ENCODE results near the gene ANO2.

ANO2 gene

DNA sequence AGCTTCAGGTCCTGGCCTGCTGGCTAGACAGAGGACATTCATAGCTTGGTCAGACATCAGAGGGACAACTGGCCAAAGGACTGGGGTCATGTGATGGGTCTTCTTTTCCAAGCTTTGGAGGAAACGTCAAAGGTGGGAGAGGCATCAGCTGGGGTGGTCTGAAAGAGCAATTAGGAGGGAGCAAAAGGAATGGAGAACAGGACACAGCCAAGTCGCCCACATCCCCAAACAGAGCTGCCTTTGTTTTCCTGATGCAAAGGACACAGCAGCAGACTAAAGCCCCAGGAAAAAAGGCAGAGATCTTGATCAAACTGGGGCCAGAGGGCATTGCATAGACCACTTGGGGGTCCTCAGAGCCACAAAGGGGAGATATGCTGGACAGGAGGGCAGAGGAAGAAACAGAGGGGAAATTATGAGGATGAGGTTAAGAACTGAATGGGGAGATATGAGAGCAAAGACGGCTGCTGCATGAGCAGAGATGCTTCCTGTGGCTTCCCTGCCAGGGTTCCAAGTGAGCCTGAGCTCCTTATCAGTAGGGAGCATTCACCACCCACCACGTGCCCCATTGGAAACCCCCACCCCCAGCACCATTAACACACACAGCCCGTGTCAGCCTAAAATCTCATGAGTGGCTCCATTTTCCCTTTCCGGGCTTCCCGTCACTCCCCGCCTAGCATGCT, 62.4 kb downstream of the ANO2 start:
- no peaks in the 10 kb centered on the region for H3K27me3 ChIP-seq (ENCODE audit: low read depth)
- H3K4me1 ChIP-seq = no peaks in the 10 kb centered on the region
- no peaks in the 10 kb centered on the region for H3K9me3 ChIP-seq
- no peaks in the 10 kb centered on the region for H3K36me3 ChIP-seq (replicated peaks)
- in situ Hi-C loops (cut with MboI; ENCODE audit: low sequenced_read_pairs) = no loop called here
- H3K4me3 ChIP-seq = no peak overlapping the region
- no peak for DNase-seq (ENCODE audit: low spot score in 2 of 2)

DNA sequence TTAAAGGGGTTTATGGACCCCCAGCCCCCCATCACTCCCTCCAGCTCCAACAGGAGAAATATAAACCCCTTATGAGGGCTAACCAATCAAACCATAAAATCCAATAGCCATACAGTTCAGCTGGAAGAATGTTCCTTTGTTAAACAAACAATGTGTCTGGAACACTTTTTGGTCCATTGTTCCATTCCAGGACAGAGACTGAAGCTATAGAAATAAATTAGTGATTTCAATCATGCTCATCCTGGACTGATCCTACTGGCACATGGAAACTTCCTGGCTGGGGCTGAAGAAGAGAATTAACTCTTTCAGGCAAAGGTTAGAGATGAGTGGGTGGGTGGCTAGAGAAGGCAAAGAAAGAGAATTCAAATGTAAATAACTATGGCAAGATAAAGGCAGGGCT, 63.4 kb downstream of the ANO2 start:
- H3K36me3 ChIP-seq (replicated peaks) = no peaks in the 10 kb centered on the region
- in situ Hi-C loops (cut with MboI; ENCODE audit: low sequenced_read_pairs) = no loop called here
- no peak overlapping the region for H3K4me3 ChIP-seq
- no peaks in the 10 kb centered on the region for H3K9me3 ChIP-seq
- H3K27me3 ChIP-seq (ENCODE audit: low read depth) = no peaks in the 10 kb centered on the region
- no peak for DNase-seq (ENCODE audit: low spot score in 2 of 2)
- no peaks in the 10 kb centered on the region for H3K4me1 ChIP-seq

- no peak overlapping the region for H3K4me3 ChIP-seq
- DNase-seq (ENCODE audit: low spot score in 2 of 2) = no peak
- H3K36me3 ChIP-seq (replicated peaks) = no peaks in the 10 kb centered on the region
- no peaks in the 10 kb centered on the region for H3K9me3 ChIP-seq
- H3K27me3 ChIP-seq (ENCODE audit: low read depth) = no peaks in the 10 kb centered on the region
- in situ Hi-C loops (cut with MboI; ENCODE audit: low sequenced_read_pairs) = no loop called here
- H3K4me1 ChIP-seq = no peaks in the 10 kb centered on the region
These were observed 63.9 kb downstream of the ANO2 start for GRCh38 chr12:5881101-5881606.

DNA sequence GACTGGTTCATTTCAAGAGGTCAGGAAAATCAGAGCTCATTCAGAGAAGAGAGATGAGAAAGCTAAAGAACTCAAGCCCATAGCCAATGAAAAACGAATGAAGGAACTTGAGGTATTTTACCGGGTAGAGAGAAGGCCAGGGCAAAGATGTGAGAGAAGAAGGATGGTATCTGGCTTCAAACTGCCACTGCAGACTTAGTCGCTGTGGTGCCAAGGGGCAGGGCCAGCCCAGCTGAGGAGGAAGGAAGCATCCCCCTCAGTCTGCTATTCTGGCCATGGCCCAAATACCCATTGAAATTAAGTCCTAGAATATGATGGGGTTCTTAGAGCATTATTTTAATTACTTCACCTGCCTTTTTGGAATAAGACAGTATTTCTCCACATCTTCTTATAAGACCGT, 69.2 kb downstream of the ANO2 start:
- no peaks in the 10 kb centered on the region for H3K4me1 ChIP-seq
- H3K9me3 ChIP-seq = no peaks in the 10 kb centered on the region
- no peaks in the 10 kb centered on the region for H3K36me3 ChIP-seq (replicated peaks)
- no peak overlapping the region for H3K4me3 ChIP-seq
- no peak for DNase-seq (ENCODE audit: low spot score in 2 of 2)
- no peaks in the 10 kb centered on the region for H3K27me3 ChIP-seq (ENCODE audit: low read depth)
- in situ Hi-C loops (cut with MboI; ENCODE audit: low sequenced_read_pairs) = no loop called here

DNA sequence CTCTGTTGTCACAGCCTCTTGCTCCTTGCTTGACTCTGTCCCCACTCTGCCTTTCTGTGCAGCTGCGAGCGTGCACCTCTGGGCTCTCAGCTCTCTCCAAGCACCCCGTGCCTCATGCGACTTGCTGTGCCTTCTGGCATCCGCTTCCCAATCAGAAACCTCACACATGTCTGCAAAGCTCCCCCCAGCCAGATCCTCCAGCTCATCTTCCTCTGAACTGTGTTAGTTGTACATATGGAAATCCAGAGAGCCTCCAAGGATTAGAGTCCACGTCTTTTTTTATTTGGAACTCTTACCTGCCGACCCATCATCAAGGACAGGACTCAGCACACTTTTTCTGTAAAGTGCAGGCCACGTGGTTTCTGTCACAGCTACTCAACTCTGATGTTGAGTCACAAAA, 70.5 kb downstream of the ANO2 start:
- Histone ChIP-seq H3K9me3 (no peaks in the 10 kb centered on the region), H3K4me3 (no peak overlapping the region), H3K27me3 (ENCODE audit: low read depth) (no peaks in the 10 kb centered on the region), H3K4me1 (no peaks in the 10 kb centered on the region), H3K36me3 (replicated peaks) (no peaks in the 10 kb centered on the region)
- DNase-seq (ENCODE audit: low spot score in 2 of 2) = no peak
- in situ Hi-C loops (cut with MboI; ENCODE audit: low sequenced_read_pairs) = no loop called here

GRCh38 chr12:5873281-5873919, 71.7 kb downstream of the ANO2 start:
- Histone ChIP-seq H3K9me3 (no peaks in the 10 kb centered on the region), H3K27me3 (ENCODE audit: low read depth) (no peaks in the 10 kb centered on the region), H3K4me3 (no peak overlapping the region), H3K36me3 (replicated peaks) (no peaks in the 10 kb centered on the region), H3K4me1 (no peaks in the 10 kb centered on the region)
- in situ Hi-C loops (cut with MboI; ENCODE audit: low sequenced_read_pairs) = no loop called here
- no peak for DNase-seq (ENCODE audit: low spot score in 2 of 2)

DNA sequence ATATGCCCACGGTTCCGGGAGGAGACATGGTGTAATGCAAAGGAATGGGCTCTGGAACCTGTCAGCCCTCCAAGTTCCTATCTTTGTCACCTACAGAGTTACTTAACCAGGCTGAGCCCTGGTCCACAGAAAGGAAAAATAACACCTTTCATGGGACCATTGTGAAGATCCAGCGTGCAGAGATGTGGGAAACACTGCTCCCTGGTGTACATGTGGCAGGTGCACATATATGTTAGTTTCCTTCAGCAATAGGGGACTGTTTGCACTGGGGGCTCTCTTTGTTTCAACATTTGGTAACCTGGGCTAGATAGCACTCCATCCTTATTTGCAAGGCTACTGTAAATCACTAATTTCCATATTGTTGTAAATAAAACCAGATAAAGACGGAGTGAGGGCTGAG, 72.3 kb downstream of the ANO2 start:
- no peak for DNase-seq (ENCODE audit: low spot score in 2 of 2)
- H3K4me1 ChIP-seq = no peaks in the 10 kb centered on the region
- H3K9me3 ChIP-seq = no peaks in the 10 kb centered on the region
- H3K36me3 ChIP-seq (replicated peaks) = no peaks in the 10 kb centered on the region
- no peak overlapping the region for H3K4me3 ChIP-seq
- in situ Hi-C loops (cut with MboI; ENCODE audit: low sequenced_read_pairs) = no loop called here
- H3K27me3 ChIP-seq (ENCODE audit: low read depth) = no peaks in the 10 kb centered on the region

GRCh38 chr12:5871741-5872140, 73.3 kb downstream of the ANO2 start:
- DNase-seq (ENCODE audit: low spot score in 2 of 2) = no peak
- no peaks in the 10 kb centered on the region for H3K4me1 ChIP-seq
- H3K36me3 ChIP-seq (replicated peaks) = no peaks in the 10 kb centered on the region
- H3K9me3 ChIP-seq = no peaks in the 10 kb centered on the region
- H3K27me3 ChIP-seq (ENCODE audit: low read depth) = no peaks in the 10 kb centered on the region
- no peak overlapping the region for H3K4me3 ChIP-seq
- in situ Hi-C loops (cut with MboI; ENCODE audit: low sequenced_read_pairs) = no loop called here

DNA sequence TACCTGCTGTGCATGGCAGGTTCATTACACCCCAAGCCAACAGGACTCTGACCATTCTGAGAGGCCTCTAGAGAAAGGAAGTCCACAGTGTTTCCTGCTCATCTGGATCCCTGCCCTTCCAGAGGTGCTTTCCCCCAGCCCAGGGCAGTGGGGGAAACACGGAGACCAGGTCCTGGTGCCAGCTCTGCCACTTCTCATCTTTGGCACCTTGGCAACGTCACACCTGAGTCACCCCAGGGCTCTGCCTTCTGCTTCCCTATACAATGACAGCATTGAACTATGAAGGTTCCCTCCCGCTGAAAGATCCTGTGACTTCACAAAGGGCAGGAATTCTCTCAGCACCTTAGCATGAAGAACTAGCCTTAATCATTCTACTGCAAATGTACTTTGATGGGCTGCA, 74.9 kb downstream of the ANO2 start:
- H3K9me3 ChIP-seq = no peaks in the 10 kb centered on the region
- in situ Hi-C loops (cut with MboI; ENCODE audit: low sequenced_read_pairs) = no loop called here

DNA sequence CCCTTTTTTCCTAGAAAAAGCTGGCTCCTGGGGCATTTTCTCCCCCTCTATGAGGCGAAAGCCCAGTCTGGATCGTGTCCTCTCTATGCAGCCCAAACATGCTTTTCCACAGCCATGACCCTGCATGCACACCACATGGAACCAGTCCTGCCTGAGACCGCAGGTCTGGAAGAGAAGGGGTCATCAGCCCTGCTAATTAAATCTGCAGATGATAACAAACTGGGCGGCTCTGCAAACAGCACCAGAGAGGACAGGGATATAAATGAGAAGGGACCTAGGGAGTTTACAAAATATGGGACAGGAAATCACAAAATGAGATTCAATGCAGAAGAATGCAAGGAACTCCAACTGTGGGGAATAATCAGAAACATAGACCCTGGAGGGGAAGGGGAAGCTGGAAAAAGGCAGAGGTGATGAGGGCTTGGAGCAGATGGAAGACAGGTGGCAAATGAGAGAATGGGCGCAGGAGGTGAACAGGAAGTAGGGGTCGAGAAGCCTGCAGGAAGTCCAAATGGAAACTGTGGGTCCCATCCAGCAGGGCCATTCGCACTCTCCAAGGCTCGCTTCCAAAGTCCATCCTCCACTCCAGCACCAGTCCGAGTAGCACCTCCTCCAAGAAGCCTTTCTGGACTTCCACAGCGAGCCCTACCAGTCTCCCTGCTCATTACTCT, 76.3 kb downstream of the ANO2 start:
- Histone ChIP-seq H3K4me1 (no peaks in the 10 kb centered on the region), H3K27me3 (ENCODE audit: low read depth) (no peaks in the 10 kb centered on the region), H3K36me3 (replicated peaks) (no peaks in the 10 kb centered on the region), H3K4me3 (no peak overlapping the region), H3K9me3 (no peaks in the 10 kb centered on the region)
- in situ Hi-C loops (cut with MboI; ENCODE audit: low sequenced_read_pairs) = no loop called here
- no peak for DNase-seq (ENCODE audit: low spot score in 2 of 2)

More for the DNA sequence above, 74.9 kb downstream of the ANO2 start:
- H3K27me3 ChIP-seq (ENCODE audit: low read depth) = no peaks in the 10 kb centered on the region
- no peaks in the 10 kb centered on the region for H3K36me3 ChIP-seq (replicated peaks)
- H3K4me3 ChIP-seq = no peak overlapping the region
- DNase-seq (ENCODE audit: low spot score in 2 of 2) = no peak
- H3K4me1 ChIP-seq = no peaks in the 10 kb centered on the region

DNA sequence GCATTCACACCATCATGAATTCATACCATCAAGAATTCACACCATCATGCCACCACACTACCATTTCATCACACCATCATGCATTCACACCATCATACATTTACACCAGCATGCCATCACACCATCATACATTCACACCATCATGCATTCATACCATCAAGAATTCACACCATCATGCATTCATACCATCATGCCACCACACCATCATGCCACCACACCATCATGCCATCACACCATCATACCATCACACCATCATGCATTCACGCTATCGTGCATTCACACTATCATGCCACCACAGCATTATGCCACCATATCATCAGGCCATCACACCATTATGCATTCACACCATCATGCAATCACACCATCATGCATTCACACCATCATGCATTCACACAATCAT, 79.7 kb downstream of the ANO2 start:
- Histone ChIP-seq H3K36me3 (replicated peaks) (no peaks in the 10 kb centered on the region), H3K9me3 (no peaks in the 10 kb centered on the region), H3K27me3 (ENCODE audit: low read depth) (no peaks in the 10 kb centered on the region), H3K4me1 (no peaks in the 10 kb centered on the region), H3K4me3 (no peak overlapping the region)
- no peak for DNase-seq (ENCODE audit: low spot score in 2 of 2)
- in situ Hi-C loops (cut with MboI; ENCODE audit: low sequenced_read_pairs) = no loop called here

GRCh38 chr12:5864972-5865371, 80.1 kb downstream of the ANO2 start:
- no peaks in the 10 kb centered on the region for H3K27me3 ChIP-seq (ENCODE audit: low read depth)
- H3K9me3 ChIP-seq = no peaks in the 10 kb centered on the region
- no peak for DNase-seq (ENCODE audit: low spot score in 2 of 2)
- H3K4me3 ChIP-seq = no peak overlapping the region
- no peaks in the 10 kb centered on the region for H3K36me3 ChIP-seq (replicated peaks)
- in situ Hi-C loops (cut with MboI; ENCODE audit: low sequenced_read_pairs) = no loop called here
- H3K4me1 ChIP-seq = no peaks in the 10 kb centered on the region

GRCh38 chr12:5864301-5864700, 80.8 kb downstream of the ANO2 start:
- Histone ChIP-seq H3K36me3 (replicated peaks) (no peaks in the 10 kb centered on the region), H3K4me1 (no peaks in the 10 kb centered on the region), H3K4me3 (no peak overlapping the region), H3K27me3 (ENCODE audit: low read depth) (no peaks in the 10 kb centered on the region), H3K9me3 (no peaks in the 10 kb centered on the region)
- in situ Hi-C loops (cut with MboI; ENCODE audit: low sequenced_read_pairs) = no loop called here
- no peak for DNase-seq (ENCODE audit: low spot score in 2 of 2)

GRCh38 chr12:5861416-5861815, 83.6 kb downstream of the ANO2 start:
- in situ Hi-C loops (cut with MboI; ENCODE audit: low sequenced_read_pairs) = no loop called here
- Histone ChIP-seq H3K4me1 (no peaks in the 10 kb centered on the region), H3K36me3 (replicated peaks) (no peaks in the 10 kb centered on the region), H3K4me3 (no peak overlapping the region), H3K27me3 (ENCODE audit: low read depth) (no peaks in the 10 kb centered on the region), H3K9me3 (no peaks in the 10 kb centered on the region)
- no peak for DNase-seq (ENCODE audit: low spot score in 2 of 2)

Measured in HAP-1 (cell line).